Keratinocyte (primary cell): ENCODE measurements around the gene TBX21. TPM values are rescaled to one million over a fixed set of nuclear protein-coding genes. Genes with fewer than 3 reads are reported as not detected.

Experiments used
- DNase-seq: peaks from one replicate; pipeline ENCODE4 v3.0.0-alpha.2; 2011; ENCODE audit warnings: low read depth, missing footprints, low spot score
- FAIRE-seq: peaks from 2 replicates; lab custom pipeline; 2011; peaks lifted over from hg19 to GRCh38; lab: Jason Lieb, UNC
- H2AFZ ChIP-seq: 2 replicates; pipeline ENCODE4 v1.6.0; 2012; ENCODE audit warnings: low read length, control low read depth, inconsistent platforms; ENCODE audit not compliant: control insufficient read depth
- H3K27ac ChIP-seq: 2 replicates; pipeline ENCODE4 v1.5.1; 2011; ENCODE audit warnings: low read length; ENCODE audit not compliant: control insufficient read depth, insufficient read depth
- H3K27me3 ChIP-seq: 3 replicates; pipeline ENCODE4 v1.6.0; 2011; ENCODE audit warnings: low read length; ENCODE audit not compliant: control insufficient read depth, insufficient read depth; ENCODE audit errors: extremely low read depth
- H3K36me3 ChIP-seq, 2 experiments: 2 replicates in 1 of 2; 3 replicates in 1 of 2; pipeline ENCODE4 v1.5.1; 2011; ENCODE audit warnings: low read length in 2 of 2, mild to moderate bottlenecking in 1 of 2; ENCODE audit not compliant: control insufficient read depth in 2 of 2, insufficient read depth in 2 of 2; ENCODE audit errors: extremely low read depth in 1 of 2
- H3K4me1 ChIP-seq: 3 replicates; pipeline ENCODE4 v1.5.1; 2011; ENCODE audit warnings: low read length; ENCODE audit not compliant: control insufficient read depth, insufficient read depth; ENCODE audit errors: extremely low read depth
- H3K4me2 ChIP-seq: 3 replicates; pipeline ENCODE4 v1.6.0; 2011; ENCODE audit warnings: low read depth, low read length; ENCODE audit not compliant: control insufficient read depth, insufficient read depth; ENCODE audit errors: extremely low read depth
- H3K4me3 ChIP-seq, 3 experiments: fragments of 200-600 bp in 1 of 3; sonication (generic) in 1 of 3; 2 replicates in 2 of 3; 3 replicates in 1 of 3; pipeline ENCODE4 v1.5.1; 2011 to 2016; ENCODE audit warnings: low read length in 3 of 3, mild to moderate bottlenecking in 3 of 3, control low read depth in 2 of 3, inconsistent platforms in 1 of 3, low read depth in 1 of 3, mixed read lengths in 1 of 3, mixed run types in 1 of 3, moderate library complexity in 1 of 3; ENCODE audit not compliant: control insufficient read depth in 2 of 3, insufficient read depth in 2 of 3; ENCODE audit errors: extremely low read depth in 1 of 3
- H3K79me2 ChIP-seq: 2 replicates; pipeline ENCODE4 v1.6.0; 2012; ENCODE audit warnings: low read length; ENCODE audit not compliant: control insufficient read depth, insufficient read depth
- H3K9ac ChIP-seq: 3 replicates; pipeline ENCODE4 v1.6.0; 2011; ENCODE audit warnings: low read length; ENCODE audit not compliant: control insufficient read depth, insufficient read depth; ENCODE audit errors: extremely low read depth
- H3K9me1 ChIP-seq: 3 replicates; pipeline ENCODE4 v1.6.0; 2011; ENCODE audit warnings: low read length; ENCODE audit not compliant: control insufficient read depth, insufficient read depth; ENCODE audit errors: extremely low read depth
- H3K9me3 ChIP-seq: 2 replicates; pipeline ENCODE4 v1.5.1; 2012; ENCODE audit warnings: low read depth, low read length; ENCODE audit not compliant: control insufficient read depth
- H4K20me1 ChIP-seq: 3 replicates; pipeline ENCODE4 v1.6.0; 2011; ENCODE audit warnings: low read length; ENCODE audit not compliant: control insufficient read depth, insufficient read depth; ENCODE audit errors: extremely low read depth
- CTCF ChIP-seq, 3 experiments: IDR thresholded peaks in 1 of 3; conservative IDR thresholded peaks in 1 of 3; optimal IDR thresholded peaks in 1 of 3; 2 replicates in 2 of 3; 3 replicates in 1 of 3; pipeline versions ENCODE3 to v1.5.1; 2011; ENCODE audit warnings: low read length in 3 of 3, mild to moderate bottlenecking in 3 of 3, moderate library complexity in 2 of 3, control low read depth in 1 of 3, inconsistent platforms in 1 of 3; ENCODE audit not compliant: insufficient read depth in 2 of 3; ENCODE audit errors: extremely low read depth in 1 of 3
- EZH2 ChIP-seq: IDR thresholded peaks from one replicate; pipeline ENCODE4 v1.6.1; 2012; ENCODE audit warnings: inconsistent platforms, mild to moderate bottlenecking, low read length, moderate library complexity
- dilution Hi-C: fragments of 300-500 bp; cut with MboI; formaldehyde crosslinking; loops from one replicate; pipeline ENCODE4 v1.7.0; 2020; ENCODE audit warnings: low sequenced_read_pairs; ENCODE audit not compliant: extremely low pct_ligation_motif_present
- polyA plus RNA-seq, 5 experiments: library from polyadenylated mRNA; depleted of rRNA in 3 of 5; stranded (reverse) in 3 of 5; stranded (forward) in 1 of 5; unstranded in 1 of 5; fragments of >200 nt; gene quantifications; 1 replicate in 1 of 5; 2 replicates in 3 of 5; 3 replicates in 1 of 5; pipeline versions ENCODE4 v1.2.1 to v1.2.3, GENCODE V29; 2011 to 2012; ENCODE audit warnings: missing spikeins in 2 of 5, low read depth in 1 of 5, low replicate concordance in 1 of 5

TBX21 gene
- polyA plus RNA-seq, 1 donor (not counting 4 experiments of a cell fraction or from before 2014, with no cell fraction given): not detected

DNA sequence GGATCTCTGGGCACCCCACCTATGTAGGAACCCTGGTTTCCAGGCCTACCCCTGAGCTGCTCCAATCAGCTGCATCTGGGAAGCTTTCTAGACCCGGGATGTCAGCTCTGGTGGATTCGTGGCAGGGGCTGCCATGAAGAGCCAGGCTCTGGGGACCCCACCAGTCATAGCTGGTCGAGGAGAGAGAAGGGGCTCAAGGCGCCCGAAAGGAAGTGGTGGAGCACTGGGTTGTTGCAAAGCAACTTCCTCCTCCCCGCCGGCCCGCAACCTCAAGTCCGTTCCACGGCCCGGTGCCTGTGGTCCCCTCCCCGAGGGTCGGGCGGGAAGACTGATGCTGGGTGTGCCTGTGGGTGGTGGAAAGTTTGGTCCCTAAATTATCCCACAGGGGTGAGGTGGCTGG lies 28.9 kb upstream of the TBX21 start:
- TF ChIP-seq EZH2 (no peak), CTCF (optimal IDR thresholded peaks at IDR 0.05 in 1 of 3, IDR thresholded peaks at IDR 0.05 in 1 of 3, conservative IDR thresholded peaks at IDR 0.05 in 1 of 3; ENCODE audit: extremely low read depth in 1 of 3, insufficient read depth in 2 of 3, low read length in 3 of 3) (no peak)
- no peaks in the 10 kb centered on the region for H3K79me2 ChIP-seq
- H4K20me1 ChIP-seq: peaks cover 3% of the 10 kb centered on the region
- H3K9me1 ChIP-seq: no peaks in the 10 kb centered on the region
- DNase-seq (no peak), FAIRE-seq (no peak)
- no peaks in the 10 kb centered on the region for H3K4me1 ChIP-seq
- H3K27ac ChIP-seq: no peak overlapping the region
- no peaks in the 10 kb centered on the region for H3K9me3 ChIP-seq
- no peak overlapping the region for H3K4me2 ChIP-seq
- peaks cover 0 to 5% of the 10 kb centered on the region in 2 experiments for H3K36me3 ChIP-seq
- no peaks in the 10 kb centered on the region for H3K27me3 ChIP-seq
- H3K4me3 ChIP-seq: no peak overlapping the region
- H2AFZ ChIP-seq: no peak overlapping the region
- H3K9ac ChIP-seq: no peak overlapping the region
- dilution Hi-C loops: no loop called here

GRCh38 chr17:47704736-47705135 lies 28.3 kb upstream of the TBX21 start:
- Histone ChIP-seq H4K20me1 (peaks cover 3% of the 10 kb centered on the region), H3K27ac (no peak overlapping the region), H3K4me3 (no peak overlapping the region), H3K79me2 (no peaks in the 10 kb centered on the region), H3K9me1 (no peaks in the 10 kb centered on the region), H3K27me3 (no peaks in the 10 kb centered on the region), H3K9ac (no peak overlapping the region), H3K36me3 (peaks cover 0 to 3% of the 10 kb centered on the region in 2 experiments), H3K4me2 (no peak overlapping the region), H2AFZ (no peak overlapping the region), H3K4me1 (no peaks in the 10 kb centered on the region), H3K9me3 (no peaks in the 10 kb centered on the region)
- DNase-seq (no peak), FAIRE-seq (no peak)
- dilution Hi-C loops: no loop called here
- no peak for TF ChIP-seq EZH2
- TF ChIP-seq CTCF (optimal IDR thresholded peaks at IDR 0.05 in 1 of 3, IDR thresholded peaks at IDR 0.05 in 1 of 3, conservative IDR thresholded peaks at IDR 0.05 in 1 of 3; ENCODE audit: extremely low read depth in 1 of 3, insufficient read depth in 2 of 3, low read length in 3 of 3): no peak
